K562 (cell line): ENCODE data around the gene FAM50A. TPM values are rescaled to one million over a fixed set of nuclear protein-coding genes. Genes with fewer than 3 reads are reported as not detected.

Experiments used
- BCOR ChIP-seq: fragments of 450-650 bp; IDR thresholded peaks from 2 replicates; pipeline ENCODE4 v1.6.1; 2016
- CTBP1 ChIP-seq: fragments of 450-650 bp; IDR thresholded peaks from 2 replicates; pipeline ENCODE4 v1.6.1; 2016; ENCODE audit warnings: borderline replicate concordance
- E2F3 ChIP-seq: fragments of 250-450 bp; sonication (Bioruptor Pico); IDR thresholded peaks from 2 replicates; pipeline ENCODE4 v1.4.0; 2020; ENCODE audit warnings: mild to moderate bottlenecking
- FOXK2 ChIP-seq, 2 experiments: fragments of 450-650 bp; IDR thresholded peaks in 1 of 2; conservative IDR thresholded peaks in 1 of 2; 2 replicates each; pipeline ENCODE4 v1.6.1; 2016; ENCODE audit warnings: low read depth in 2 of 2, mild to moderate bottlenecking in 1 of 2
- HDAC2 ChIP-seq: fragments of 450-650 bp; IDR thresholded peaks from 2 replicates; pipeline ENCODE4 v1.6.1; 2016; ENCODE audit warnings: mild to moderate bottlenecking
- HDAC6 ChIP-seq: IDR thresholded peaks from 2 replicates; pipeline ENCODE4 v1.6.1; 2012; ENCODE audit warnings: low read depth, mild to moderate bottlenecking, control low read depth, inconsistent platforms, low read length, moderate library complexity
- JUND ChIP-seq, 2 experiments: IDR thresholded peaks; 2 replicates in 1 of 2; 3 replicates in 1 of 2; pipeline ENCODE4 v1.6.1; 2011; ENCODE audit warnings: borderline replicate concordance in 2 of 2, low read depth in 2 of 2, low read length in 2 of 2, improper control_type of control experiment in 1 of 2, missing biosample characterization in 1 of 2, missing genetic modification characterization in 1 of 2, missing genetic modification reagents in 1 of 2
- L3MBTL2 ChIP-seq: fragments of 450-650 bp; IDR thresholded peaks from 2 replicates; pipeline ENCODE4 v1.6.1; 2016; ENCODE audit warnings: mild to moderate bottlenecking, moderate library complexity
- SRSF9 ChIP-seq: fragments of 200-400 bp; formaldehyde crosslinking; IDR thresholded peaks from 2 replicates; pipeline ENCODE4 v1.6.1; 2017; ENCODE audit warnings: low read depth, low read length, borderline replicate concordance
- ZBTB40 ChIP-seq, 2 experiments: fragments of 450-650 bp in 1 of 2; sonication (generic) in 1 of 2; formaldehyde crosslinking in 1 of 2; IDR thresholded peaks; 2 replicates each; pipeline versions ENCODE4 v1.7.1 to v1.9.0; 2016 to 2022; ENCODE audit warnings: inconsistent platforms in 1 of 2, mild to moderate bottlenecking in 1 of 2, missing genetic modification reagents in 1 of 2
- ZBTB7A ChIP-seq: IDR thresholded peaks from 2 replicates; pipeline ENCODE4 v1.6.1; 2011; ENCODE audit warnings: low read depth, mild to moderate bottlenecking, low read length, moderate library complexity, borderline replicate concordance; ENCODE audit not compliant: control insufficient read depth
- ZNF436 ChIP-seq: fragments of 250-450, 450-650 bp; sonication (Bioruptor Pico); formaldehyde crosslinking; IDR thresholded peaks from 2 replicates; pipeline ENCODE4 v1.7.0; 2020; ENCODE audit warnings: mild to moderate bottlenecking
- ZNF551 ChIP-seq: fragments of 250-450 bp; sonication (Bioruptor Pico); IDR thresholded peaks from 2 replicates; pipeline ENCODE4 v1.5.0; 2021; ENCODE audit warnings: mild to moderate bottlenecking, moderate library complexity
- polyA plus RNA-seq, 8 experiments: library from polyadenylated mRNA; depleted of rRNA in 4 of 8; stranded (reverse) in 5 of 8; unstranded in 3 of 8; fragments of >200 nt; fragmentation: Nextera tagmentation in 2 of 8; fragmentation: Illumina TruSeq in 1 of 8; extraction: Ambion mirVana in 2 of 8; extraction: Trizol in 1 of 8; gene quantifications; 2 replicates each; pipeline versions ENCODE4 v1.2.1 to v1.2.3, GENCODE V29; 2011 to 2014; ENCODE audit warnings: inconsistent platforms in 1 of 8, missing spikeins in 1 of 8
- total RNA-seq, 7 experiments: library from RNA; depleted of rRNA in 6 of 7; stranded (reverse); fragments of >200 nt in 6 of 7; fragmentation: Illumina TruSeq in 2 of 7; extraction: Trizol in 2 of 7; gene quantifications; 2 replicates each; pipeline versions ENCODE4 v1.2.1 to v1.2.3, GENCODE V29; 2011 to 2021; ENCODE audit warnings: low replicate concordance in 1 of 7
- TF ChIP-seq, protein P1 (sequence below): sonication (generic); formaldehyde crosslinking; IDR thresholded peaks from 2 replicates; pipeline ENCODE4 v1.8.0; 2022; ENCODE audit warnings: mild to moderate bottlenecking, missing genetic modification reagents, borderline replicate concordance

The FAM50A gene
- total and polyA plus RNA-seq, 9 of the 15 experiments (the other 6 are each of a cell fraction or from before 2014, with no cell fraction given), result 4.4 to 114 (median 67.3) TPM

- TF ChIP-seq ZBTB40 (IDR thresholded peaks at IDR 0.05) (peak; percentile 55; the same call in 1 of the 2 replicates), ZBTB40 (CRISPR knock-in tag; IDR thresholded peaks at IDR 0.05) (no peak), HDAC6 (no peak), E2F3 (0 out of 2 replicates have a peak, but pooled peaks have one; percentile 5), JUND (IDR thresholded peaks at IDR 0.05; ENCODE audit: borderline replicate concordance, low read depth, low read length) (0 out of 2 replicates have a peak, but pooled peaks have one; percentile 7), JUND (tag; IDR thresholded peaks at IDR 0.05; ENCODE audit: borderline replicate concordance, low read depth, low read length) (no peak; the same call in 2 of the 3 replicates), ZNF436 (CRISPR knock-in tag) (peak; percentile 58; the same call in 1 of the 2 replicates), ZNF551 (CRISPR knock-in tag) (no peak), CTBP1 (peak; percentile 14; the same call in 1 of the 2 replicates), FOXK2 (conservative IDR thresholded peaks at IDR 0.05 in 1 of 2, IDR thresholded peaks at IDR 0.05 in 1 of 2; ENCODE audit: low read depth in 2 of 2) (peak in 1 of 2 experiments; percentile 34; a peak in 1 of 4 replicates), HDAC2 (peak; percentile 14; the same call in 1 of the 2 replicates), SRSF9 (no peak), L3MBTL2 (no peak), ZBTB7A (peak; percentile 26; the same call in 1 of the 2 replicates), BCOR (0 out of 2 replicates have a peak, but pooled peaks have one; percentile 19)
- TF ChIP-seq, protein P1, sequence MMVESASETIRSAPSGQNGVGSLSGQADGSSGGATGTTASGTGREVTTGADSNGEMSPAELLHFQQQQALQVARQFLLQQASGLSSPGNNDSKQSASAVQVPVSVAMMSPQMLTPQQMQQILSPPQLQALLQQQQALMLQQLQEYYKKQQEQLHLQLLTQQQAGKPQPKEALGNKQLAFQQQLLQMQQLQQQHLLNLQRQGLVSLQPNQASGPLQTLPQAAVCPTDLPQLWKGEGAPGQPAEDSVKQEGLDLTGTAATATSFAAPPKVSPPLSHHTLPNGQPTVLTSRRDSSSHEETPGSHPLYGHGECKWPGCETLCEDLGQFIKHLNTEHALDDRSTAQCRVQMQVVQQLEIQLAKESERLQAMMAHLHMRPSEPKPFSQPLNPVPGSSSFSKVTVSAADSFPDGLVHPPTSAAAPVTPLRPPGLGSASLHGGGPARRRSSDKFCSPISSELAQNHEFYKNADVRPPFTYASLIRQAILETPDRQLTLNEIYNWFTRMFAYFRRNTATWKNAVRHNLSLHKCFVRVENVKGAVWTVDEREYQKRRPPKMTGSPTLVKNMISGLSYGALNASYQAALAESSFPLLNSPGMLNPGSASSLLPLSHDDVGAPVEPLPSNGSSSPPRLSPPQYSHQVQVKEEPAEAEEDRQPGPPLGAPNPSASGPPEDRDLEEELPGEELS (CRISPR knock-in tag), result 0 out of 2 replicates have a peak, but pooled peaks have one; percentile 19
These were observed 46.7 kb upstream of the FAM50A start (continued) for GRCh38 chrX:154396973-154397887.
